Neural cell (in vitro differentiated cells): ENCODE data around the gene MRPS10.

Source experiments
- EP300 ChIP-seq: fragments of 450-650 bp; conservative IDR thresholded peaks from 2 replicates; pipeline ENCODE4 v1.6.1; 2014; ENCODE audit warnings: antibody characterized with exemption, mild to moderate bottlenecking, moderate library complexity; ENCODE audit not compliant: poor library complexity, severe bottlenecking
- EZH2 ChIP-seq: fragments of 200-600, 300-800 bp; shearing (Covaris generic), sonication (generic); IDR thresholded peaks from 2 replicates; pipeline ENCODE4 v1.6.1; 2014; ENCODE audit warnings: antibody characterized with exemption, low read length, borderline replicate concordance, mild to moderate bottlenecking; ENCODE audit not compliant: insufficient read depth, poor library complexity, severe bottlenecking
- SMC3 ChIP-seq: fragments of 450-650 bp; conservative IDR thresholded peaks from 2 replicates; pipeline ENCODE4 v1.6.1; 2014; ENCODE audit warnings: antibody characterized with exemption, mild to moderate bottlenecking, moderate library complexity; ENCODE audit not compliant: poor library complexity
- TF ChIP-seq, protein P1 (sequence below): fragments of 450-650 bp; IDR thresholded peaks from 2 replicates; pipeline ENCODE4 v1.5.1; 2014; ENCODE audit warnings: antibody characterized with exemption, mild to moderate bottlenecking, moderate library complexity; ENCODE audit not compliant: poor library complexity, severe bottlenecking

DNA sequence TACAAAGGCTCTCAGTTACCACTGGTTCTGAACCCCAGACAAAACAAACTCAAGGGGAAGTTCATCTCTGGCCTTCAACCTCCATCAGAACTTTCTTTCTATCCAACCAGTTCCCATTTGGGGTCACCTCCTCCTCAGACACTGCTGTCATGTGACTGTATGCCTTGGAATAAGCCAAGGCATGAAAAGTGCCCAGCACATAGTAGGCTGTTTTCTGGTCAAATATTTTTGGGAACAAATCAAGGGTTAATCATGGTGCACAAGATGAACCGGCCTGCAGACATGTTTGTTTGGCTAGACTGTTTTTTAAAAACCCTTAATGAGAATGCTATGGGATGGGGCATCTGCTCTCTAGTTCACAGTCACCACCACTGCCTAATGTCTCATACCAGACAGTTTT, 48.9 kb upstream of the MRPS10 start:
- TF ChIP-seq, protein P1, sequence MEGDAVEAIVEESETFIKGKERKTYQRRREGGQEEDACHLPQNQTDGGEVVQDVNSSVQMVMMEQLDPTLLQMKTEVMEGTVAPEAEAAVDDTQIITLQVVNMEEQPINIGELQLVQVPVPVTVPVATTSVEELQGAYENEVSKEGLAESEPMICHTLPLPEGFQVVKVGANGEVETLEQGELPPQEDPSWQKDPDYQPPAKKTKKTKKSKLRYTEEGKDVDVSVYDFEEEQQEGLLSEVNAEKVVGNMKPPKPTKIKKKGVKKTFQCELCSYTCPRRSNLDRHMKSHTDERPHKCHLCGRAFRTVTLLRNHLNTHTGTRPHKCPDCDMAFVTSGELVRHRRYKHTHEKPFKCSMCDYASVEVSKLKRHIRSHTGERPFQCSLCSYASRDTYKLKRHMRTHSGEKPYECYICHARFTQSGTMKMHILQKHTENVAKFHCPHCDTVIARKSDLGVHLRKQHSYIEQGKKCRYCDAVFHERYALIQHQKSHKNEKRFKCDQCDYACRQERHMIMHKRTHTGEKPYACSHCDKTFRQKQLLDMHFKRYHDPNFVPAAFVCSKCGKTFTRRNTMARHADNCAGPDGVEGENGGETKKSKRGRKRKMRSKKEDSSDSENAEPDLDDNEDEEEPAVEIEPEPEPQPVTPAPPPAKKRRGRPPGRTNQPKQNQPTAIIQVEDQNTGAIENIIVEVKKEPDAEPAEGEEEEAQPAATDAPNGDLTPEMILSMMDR, result no peak
- TF ChIP-seq EZH2, result no peak
- TF ChIP-seq EP300, result no peak
- no peak for TF ChIP-seq SMC3
